Lower lobe of right lung (tissue), 2 donors: Measurements from ENCODE around the gene NLGN2. TPM values are rescaled to one million over a fixed set of nuclear protein-coding genes. Genes with fewer than 3 reads are reported as not detected.

Experiments
- ATAC-seq, 2 donors: fragments of 200-7000 bp; cut with Tn5 transposase; one replicate each; pipeline ENCODE4 v1.9.1; 2020 to 2022; ENCODE audit warnings: mild to moderate bottlenecking in 2 of 2, moderate library complexity in 2 of 2
- DNase-seq: peaks from one replicate; pipeline ENCODE4 v3.0.0-alpha.2; 2020
- H3K27ac ChIP-seq: fragments of 200-600 bp; one replicate; pipeline ENCODE4 v1.8.0; 2022
- H3K27me3 ChIP-seq: fragments of 200-600 bp; one replicate; pipeline ENCODE4 v1.8.0; 2022; ENCODE audit warnings: low read depth
- H3K36me3 ChIP-seq: fragments of 200-600 bp; one replicate; pipeline ENCODE4 v1.8.0; 2022; ENCODE audit warnings: mild to moderate bottlenecking
- H3K4me1 ChIP-seq: fragments of 200-600 bp; one replicate; pipeline ENCODE4 v1.8.0; 2022
- H3K4me3 ChIP-seq: fragments of 200-600 bp; one replicate; pipeline ENCODE4 v1.8.0; 2022; ENCODE audit warnings: mild to moderate bottlenecking
- H3K9me3 ChIP-seq: fragments of 200-600 bp; one replicate; pipeline ENCODE4 v1.8.0; 2022
- intact Hi-C: fragments of 100-400 bp; cut with DNase I; formaldehyde crosslinking; loops from one replicate; pipeline ENCODE4 v1.11.0; 2022
- total RNA-seq: library from RNA; stranded (reverse); fragmentation: NEBNext Ultra II Directional; extraction: Animal tissue kit (Norgen Biotek cat#: 25700); gene quantifications from one replicate; pipeline ENCODE4 v1.2.1, GENCODE V29; 2021
- TF ChIP-seq, protein P1 (sequence below): fragments of 200-600 bp; IDR thresholded peaks from one replicate; pipeline ENCODE4 v1.8.0; 2022; ENCODE audit warnings: antibody characterized with exemption, mild to moderate bottlenecking
- donor health status: DM: no; HTN: yes; CAD: no; lungs with severe emphysema.

NLGN2 gene
- total RNA-seq, 1 donor from 2014 or later = 9.5 TPM

DNA sequence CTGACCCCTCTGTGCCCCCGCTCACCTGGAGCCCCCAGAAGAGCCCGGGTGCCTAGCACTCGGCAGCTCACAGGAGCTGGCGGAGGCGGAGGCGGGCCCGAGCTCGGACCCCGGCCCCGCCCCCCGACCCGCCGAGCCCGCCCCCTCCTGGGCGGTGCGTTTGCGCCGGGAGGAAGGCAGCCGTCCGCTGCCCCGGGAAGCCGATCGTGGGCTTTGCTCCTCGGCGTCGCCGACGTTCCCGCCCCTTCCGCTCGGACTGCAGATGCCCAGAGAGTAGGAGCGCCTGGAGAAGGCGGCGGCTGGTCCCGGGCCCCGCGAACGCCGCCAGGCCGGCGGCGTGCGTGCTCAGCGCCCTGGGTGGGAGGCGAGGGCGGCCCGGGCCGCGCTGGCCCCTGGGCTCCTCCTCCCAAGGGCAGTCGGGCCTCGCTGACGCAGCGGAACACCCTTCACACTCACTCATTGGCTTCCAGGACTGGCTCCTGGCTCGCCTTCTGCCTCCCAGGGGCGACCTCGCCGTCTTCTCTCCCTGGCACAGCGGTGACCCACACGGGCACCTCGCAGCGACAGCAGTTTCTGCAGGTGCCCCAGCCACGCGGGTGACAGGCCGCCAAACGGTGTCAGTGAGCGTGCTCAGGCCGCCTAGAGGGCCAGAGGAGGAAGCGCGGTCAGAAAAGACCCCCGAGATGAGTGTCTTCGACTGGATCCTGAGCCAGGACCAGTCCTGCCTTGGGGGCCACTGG lies 13.0 kb upstream of the NLGN2 start, which contains the start of gene PLSCR3:
PLSCR3 (minus strand) TSS at position 74 of the 740 bp plus-strand sequence. CDS start 415 bp downstream, outside the sequence.
- Histone ChIP-seq H3K27ac (peak within 1 kb of the TSS; percentile 87), H3K9me3 (no peaks in the 10 kb centered on the region), H3K27me3 (no peaks in the 10 kb centered on the region), H3K36me3 (peaks cover 21% of the 10 kb centered on the region), H3K4me3 (peak within 1 kb of the TSS; percentile 86), H3K4me1 (peaks cover 26% of the 10 kb centered on the region)
- TF ChIP-seq, protein P1, sequence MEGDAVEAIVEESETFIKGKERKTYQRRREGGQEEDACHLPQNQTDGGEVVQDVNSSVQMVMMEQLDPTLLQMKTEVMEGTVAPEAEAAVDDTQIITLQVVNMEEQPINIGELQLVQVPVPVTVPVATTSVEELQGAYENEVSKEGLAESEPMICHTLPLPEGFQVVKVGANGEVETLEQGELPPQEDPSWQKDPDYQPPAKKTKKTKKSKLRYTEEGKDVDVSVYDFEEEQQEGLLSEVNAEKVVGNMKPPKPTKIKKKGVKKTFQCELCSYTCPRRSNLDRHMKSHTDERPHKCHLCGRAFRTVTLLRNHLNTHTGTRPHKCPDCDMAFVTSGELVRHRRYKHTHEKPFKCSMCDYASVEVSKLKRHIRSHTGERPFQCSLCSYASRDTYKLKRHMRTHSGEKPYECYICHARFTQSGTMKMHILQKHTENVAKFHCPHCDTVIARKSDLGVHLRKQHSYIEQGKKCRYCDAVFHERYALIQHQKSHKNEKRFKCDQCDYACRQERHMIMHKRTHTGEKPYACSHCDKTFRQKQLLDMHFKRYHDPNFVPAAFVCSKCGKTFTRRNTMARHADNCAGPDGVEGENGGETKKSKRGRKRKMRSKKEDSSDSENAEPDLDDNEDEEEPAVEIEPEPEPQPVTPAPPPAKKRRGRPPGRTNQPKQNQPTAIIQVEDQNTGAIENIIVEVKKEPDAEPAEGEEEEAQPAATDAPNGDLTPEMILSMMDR = no peak
- ATAC-seq (peak; percentile 95 to 97), DNase-seq (peak; percentile 91)
- intact Hi-C loops = no loop called here

DNA sequence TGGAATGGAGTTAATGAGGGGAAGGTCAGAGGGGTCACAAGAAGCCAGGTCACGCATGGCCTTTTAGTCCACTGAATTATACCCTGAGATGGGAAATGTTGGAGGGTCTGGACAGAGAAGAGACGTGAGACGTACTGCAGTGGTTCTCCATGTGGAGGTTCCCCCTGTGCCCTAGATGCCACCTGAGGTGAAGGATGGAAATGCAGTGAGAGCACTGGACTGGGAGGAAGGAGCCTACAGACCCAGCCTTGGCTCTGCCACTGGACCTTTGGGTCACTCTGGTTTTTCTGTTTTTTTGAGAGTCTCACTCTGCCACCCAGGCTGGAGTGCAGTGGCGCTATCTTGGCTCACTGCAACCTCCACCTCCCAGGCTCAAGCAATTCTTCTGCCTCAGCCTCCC lies 11.5 kb upstream of the NLGN2 start:
- no peaks in the 10 kb centered on the region for H3K27me3 ChIP-seq
- peaks cover 22% of the 10 kb centered on the region for H3K4me1 ChIP-seq
- H3K9me3 ChIP-seq = no peaks in the 10 kb centered on the region
- ATAC-seq = no peak
- H3K27ac ChIP-seq = no peak overlapping the region
- intact Hi-C loops = no loop called here
- H3K36me3 ChIP-seq = peaks cover 9% of the 10 kb centered on the region
- no peak for DNase-seq
- TF ChIP-seq, protein P1 = no peak
- no peak overlapping the region for H3K4me3 ChIP-seq

DNA sequence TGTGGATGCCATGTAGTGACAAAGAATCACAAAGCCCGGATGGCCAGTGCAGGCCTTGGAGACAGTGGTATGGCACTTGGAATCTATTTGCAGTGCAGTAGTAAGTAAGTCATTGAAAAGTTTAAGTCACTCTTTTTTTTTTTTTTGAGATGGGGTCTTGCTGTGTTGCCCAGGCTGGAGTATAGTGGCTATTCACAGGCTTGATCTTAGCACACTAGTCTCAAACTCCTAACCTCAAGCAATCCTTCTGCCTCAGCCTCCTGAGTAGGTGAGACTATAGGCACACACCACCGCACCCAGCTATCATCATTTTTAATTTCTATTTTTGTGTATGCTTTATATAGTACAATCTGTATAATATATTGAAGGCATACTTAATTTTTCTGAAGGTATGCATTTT lies 9.0 kb upstream of the NLGN2 start:
- Histone ChIP-seq H3K27ac (no peak overlapping the region), H3K9me3 (no peaks in the 10 kb centered on the region), H3K4me3 (no peak overlapping the region), H3K27me3 (no peaks in the 10 kb centered on the region), H3K36me3 (no peaks in the 10 kb centered on the region), H3K4me1 (peaks cover 24% of the 10 kb centered on the region)
- DNase-seq (no peak), ATAC-seq (no peak)
- intact Hi-C loops = no loop called here
- TF ChIP-seq, protein P1 = no peak

DNA sequence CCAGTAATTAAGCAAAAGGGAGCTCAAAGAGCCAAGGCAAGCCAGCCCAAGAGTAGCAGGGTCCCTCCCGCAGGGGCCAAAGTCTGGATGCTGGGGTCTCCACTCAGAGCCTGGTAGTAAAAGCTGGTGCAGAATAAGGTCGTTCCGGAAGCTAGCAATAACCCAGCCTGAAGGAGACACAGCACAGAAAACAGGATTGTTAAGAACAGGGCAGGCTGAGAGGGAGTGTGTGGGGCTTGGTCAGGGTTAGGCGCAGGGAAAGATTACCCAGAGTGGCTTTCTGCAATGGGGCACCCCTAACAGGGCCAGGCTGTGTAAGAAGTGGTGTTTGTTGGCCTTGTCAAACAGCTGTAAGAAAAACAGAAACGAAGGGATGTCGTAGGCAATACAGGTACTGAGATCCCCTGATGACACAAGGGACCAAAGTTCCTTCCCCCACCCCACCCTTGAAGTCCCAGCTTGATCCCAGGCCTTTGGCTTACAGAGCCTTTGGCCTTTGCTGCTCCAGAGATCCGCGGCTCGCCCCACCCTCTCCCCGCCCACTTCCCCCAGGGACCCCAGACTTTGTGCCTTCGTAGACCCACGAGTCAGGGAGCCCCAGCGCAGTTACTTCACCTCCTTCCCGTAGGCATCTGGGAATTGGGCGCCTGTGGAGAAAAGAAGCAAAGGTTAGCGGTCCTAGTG lies 4.5 kb upstream of the NLGN2 start:
- H3K4me1 ChIP-seq = peaks cover 20% of the 10 kb centered on the region
- DNase-seq = no peak
- TF ChIP-seq, protein P1 = no peak
- no peaks in the 10 kb centered on the region for H3K27me3 ChIP-seq
- intact Hi-C loops = no loop called here
- H3K36me3 ChIP-seq = no peaks in the 10 kb centered on the region
- H3K4me3 ChIP-seq = peak overlapping the region; percentile 77
- H3K27ac ChIP-seq = peak overlapping the region; percentile 85
- H3K9me3 ChIP-seq = no peaks in the 10 kb centered on the region
- peak in 1 of 2 donors; percentile 1 for ATAC-seq

DNA sequence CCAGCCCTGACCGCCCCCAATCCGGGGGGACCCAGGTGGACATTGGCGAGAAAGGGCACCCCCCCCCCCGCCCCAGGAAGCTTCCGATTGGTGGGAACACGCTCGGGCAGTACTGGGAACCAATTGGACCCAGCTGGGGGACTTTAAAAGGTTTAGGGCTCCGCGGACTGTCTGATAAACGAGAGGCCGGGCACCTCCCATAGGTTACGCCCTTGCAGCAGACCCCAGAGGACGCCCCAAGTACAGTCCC lies 4.0 kb upstream of the NLGN2 start:
- Histone ChIP-seq H3K27ac (peak overlapping the region; percentile 85), H3K36me3 (no peaks in the 10 kb centered on the region), H3K4me1 (peaks cover 20% of the 10 kb centered on the region), H3K27me3 (no peaks in the 10 kb centered on the region), H3K4me3 (peak overlapping the region; percentile 77), H3K9me3 (no peaks in the 10 kb centered on the region)
- no peak for DNase-seq
- peak; percentile 67 to 69 for ATAC-seq
- TF ChIP-seq, protein P1 = no peak
- intact Hi-C loops = no loop called here
